ENCODE measurements around the gene PTGER1. TPM values are rescaled to one million over a fixed set of nuclear protein-coding genes. Genes with fewer than 3 reads are reported as not detected.
"Not testable (repeated sequence)": the region's sequence is repeated elsewhere in the genome, so short reads cannot be mapped to it uniquely, and the experiment has no call there.

PTGER1 gene
- total and polyA plus RNA-seq, 8 donors = 0.76 to 12.9 (median 5.5) TPM

DNA sequence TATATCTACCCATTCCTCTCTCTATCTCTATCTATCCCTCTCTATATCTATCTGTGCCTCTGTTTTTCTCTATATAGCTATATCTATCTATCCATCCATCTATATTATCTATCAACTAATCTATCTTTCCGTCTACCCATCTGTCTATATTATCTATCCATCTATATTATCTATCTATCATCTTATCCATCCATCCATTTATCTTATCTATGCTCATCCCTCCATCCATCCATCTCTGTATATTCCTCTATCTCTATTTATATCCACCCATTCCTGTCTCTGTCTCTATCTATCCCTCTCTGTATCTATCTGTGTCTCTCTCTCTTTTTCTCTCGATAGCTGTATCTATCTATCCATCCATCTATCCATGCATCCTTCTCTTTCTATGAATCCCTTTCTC, 14.2 kb downstream of the PTGER1 start:
- Histone ChIP-seq H3K4me1 (no peaks in the 10 kb centered on the region), H3K27ac (no peak overlapping the region), H3K27me3 (no peaks in the 10 kb centered on the region), H3K9me3 (no peaks in the 10 kb centered on the region), H3K4me3 (no peak overlapping the region), H3K36me3 (peaks cover 0 to 99% of the 10 kb centered on the region in 2 donors)
- DNase-seq (no peak), ATAC-seq (no peak)
- TF ChIP-seq, protein P1, sequence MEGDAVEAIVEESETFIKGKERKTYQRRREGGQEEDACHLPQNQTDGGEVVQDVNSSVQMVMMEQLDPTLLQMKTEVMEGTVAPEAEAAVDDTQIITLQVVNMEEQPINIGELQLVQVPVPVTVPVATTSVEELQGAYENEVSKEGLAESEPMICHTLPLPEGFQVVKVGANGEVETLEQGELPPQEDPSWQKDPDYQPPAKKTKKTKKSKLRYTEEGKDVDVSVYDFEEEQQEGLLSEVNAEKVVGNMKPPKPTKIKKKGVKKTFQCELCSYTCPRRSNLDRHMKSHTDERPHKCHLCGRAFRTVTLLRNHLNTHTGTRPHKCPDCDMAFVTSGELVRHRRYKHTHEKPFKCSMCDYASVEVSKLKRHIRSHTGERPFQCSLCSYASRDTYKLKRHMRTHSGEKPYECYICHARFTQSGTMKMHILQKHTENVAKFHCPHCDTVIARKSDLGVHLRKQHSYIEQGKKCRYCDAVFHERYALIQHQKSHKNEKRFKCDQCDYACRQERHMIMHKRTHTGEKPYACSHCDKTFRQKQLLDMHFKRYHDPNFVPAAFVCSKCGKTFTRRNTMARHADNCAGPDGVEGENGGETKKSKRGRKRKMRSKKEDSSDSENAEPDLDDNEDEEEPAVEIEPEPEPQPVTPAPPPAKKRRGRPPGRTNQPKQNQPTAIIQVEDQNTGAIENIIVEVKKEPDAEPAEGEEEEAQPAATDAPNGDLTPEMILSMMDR (IDR thresholded peaks at IDR 0.05) = no peak
- intact Hi-C loops (cut with DNase I) = no loop called here

DNA sequence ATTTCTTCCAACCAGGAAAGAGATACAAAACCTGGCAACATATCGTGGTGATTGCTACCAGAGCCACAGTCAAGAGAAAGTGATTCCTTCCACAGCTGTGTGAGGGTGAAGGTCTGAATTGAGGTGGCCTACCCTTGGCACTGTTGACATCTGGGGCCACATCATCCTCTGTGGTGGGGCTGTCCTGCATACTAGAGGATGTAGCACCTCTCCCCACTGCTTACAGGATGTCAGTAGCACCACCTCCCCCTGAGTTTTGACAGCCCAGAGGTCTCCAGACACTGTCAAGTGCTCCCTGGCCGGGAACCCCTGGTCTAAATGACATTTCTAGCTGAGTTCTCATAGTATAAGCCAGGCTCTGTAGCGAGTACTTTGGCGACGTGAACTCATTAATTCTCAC, 15.5 kb downstream of the PTGER1 start:
- Histone ChIP-seq H3K9me3 (no peaks in the 10 kb centered on the region), H3K4me1 (no peaks in the 10 kb centered on the region), H3K36me3 (peaks cover 0 to 99% of the 10 kb centered on the region in 2 donors), H3K27me3 (no peaks in the 10 kb centered on the region), H3K4me3 (no peak overlapping the region), H3K27ac (no peak overlapping the region)
- DNase-seq = no peak
- TF ChIP-seq, protein P1 (IDR thresholded peaks at IDR 0.05) = no peak
- intact Hi-C loops (cut with DNase I) = no loop called here
- no peak for ATAC-seq

DNA sequence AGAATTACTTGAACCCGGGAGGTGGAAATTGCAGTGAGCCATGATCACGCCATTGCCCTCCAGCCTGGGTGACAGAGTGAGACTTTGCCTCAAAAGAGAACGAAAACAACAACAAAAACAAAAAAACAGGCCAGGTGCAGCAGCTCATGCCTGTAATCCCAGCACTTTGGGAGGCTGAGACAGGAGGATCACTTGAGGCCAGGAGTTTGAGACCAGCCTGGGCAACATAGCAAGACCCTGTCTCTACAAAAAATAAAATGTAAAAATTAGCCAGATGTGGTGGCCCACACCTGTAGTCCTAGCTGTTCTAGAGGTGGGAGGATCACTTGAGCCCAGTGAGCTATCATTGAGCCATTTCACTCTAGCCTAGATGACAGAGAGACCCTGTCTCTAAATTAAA, 22.9 kb downstream of the PTGER1 start:
- H3K27ac ChIP-seq; H3K4me3 ChIP-seq; DNase-seq; intact Hi-C loops (cut with DNase I); ATAC-seq; H3K27me3 ChIP-seq; H3K9me3 ChIP-seq; H3K4me1 ChIP-seq: not testable (repeated sequence)
- peaks cover 0 to 99% of the 10 kb centered on the region in 2 donors for H3K36me3 ChIP-seq

DNA sequence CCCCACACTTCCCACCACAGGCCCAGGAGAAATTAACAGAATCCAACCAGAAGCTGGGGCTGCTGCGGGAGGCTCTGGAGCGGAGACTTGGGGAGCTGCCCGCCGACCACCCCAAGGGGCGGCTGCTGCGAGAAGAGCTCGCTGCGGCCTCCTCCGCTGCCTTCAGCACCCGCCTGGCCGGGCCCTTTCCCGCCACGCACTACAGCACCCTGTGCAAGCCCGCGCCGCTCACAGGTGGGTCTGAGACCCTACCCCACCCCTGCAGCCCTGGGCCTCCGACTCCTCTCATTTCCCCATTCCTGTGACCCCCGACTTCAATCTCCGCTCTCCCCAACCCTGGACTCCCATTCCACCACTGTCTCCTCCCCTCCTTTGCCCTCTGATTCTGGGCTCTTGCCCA, 24.3 kb downstream of the PTGER1 start:
- Histone ChIP-seq H3K27me3 (no peaks in the 10 kb centered on the region), H3K4me3 (no peak overlapping the region), H3K4me1 (no peaks in the 10 kb centered on the region), H3K9me3 (no peaks in the 10 kb centered on the region), H3K36me3 (peaks cover 0 to 100% of the 10 kb centered on the region in 2 donors), H3K27ac (no peak overlapping the region)
- TF ChIP-seq, protein P1 (IDR thresholded peaks at IDR 0.05) = no peak
- DNase-seq (no peak), ATAC-seq (no peak)
- intact Hi-C loops (cut with DNase I) = no loop called here

DNA sequence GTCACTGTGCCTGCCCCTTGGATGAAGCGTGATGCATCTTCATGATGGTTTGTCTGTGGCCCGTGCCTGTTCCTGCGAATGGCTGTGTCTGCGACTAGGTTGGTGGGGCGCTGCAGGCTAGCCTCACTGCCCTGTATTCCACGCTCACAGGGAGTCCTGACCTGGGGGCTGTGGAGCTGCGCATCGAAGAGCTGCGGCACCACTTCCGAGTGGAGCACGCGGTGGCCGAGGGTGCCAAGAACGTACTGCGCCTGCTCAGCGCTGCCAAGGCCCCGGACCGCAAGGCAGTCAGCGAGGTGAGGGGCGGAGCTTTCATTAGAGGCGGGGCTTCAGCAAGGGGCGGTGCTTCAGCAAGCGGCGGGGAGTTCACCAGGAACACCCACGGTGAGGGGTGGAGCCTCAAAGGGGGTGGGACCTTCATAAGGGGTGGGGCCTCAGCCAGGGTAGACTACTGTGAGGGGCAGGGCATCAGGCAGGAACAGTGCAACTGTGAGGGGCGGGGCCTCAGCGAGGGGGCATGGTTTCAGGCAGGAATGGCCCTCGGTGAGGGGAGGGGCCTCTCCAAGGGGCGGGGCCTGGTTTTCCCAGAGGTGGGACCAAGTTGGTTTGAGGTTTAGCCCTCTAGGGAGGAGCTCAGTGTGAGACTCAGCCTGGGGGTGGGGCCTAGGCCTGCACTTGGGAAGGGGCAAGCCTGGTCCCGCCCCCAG, 24.8 kb downstream of the PTGER1 start:
- no peaks in the 10 kb centered on the region for H3K27me3 ChIP-seq
- ATAC-seq (peak; percentile 45), DNase-seq (peak in 1 of 4 donors; percentile 82)
- H3K9me3 ChIP-seq = no peaks in the 10 kb centered on the region
- H3K36me3 ChIP-seq = peaks cover 0 to 100% of the 10 kb centered on the region in 2 donors
- H3K4me1 ChIP-seq = no peaks in the 10 kb centered on the region
- H3K4me3 ChIP-seq = no peak overlapping the region
- H3K27ac ChIP-seq = no peak overlapping the region
- intact Hi-C loops (cut with DNase I) = no loop called here
- TF ChIP-seq, protein P1 (IDR thresholded peaks at IDR 0.05) = no peak

DNA sequence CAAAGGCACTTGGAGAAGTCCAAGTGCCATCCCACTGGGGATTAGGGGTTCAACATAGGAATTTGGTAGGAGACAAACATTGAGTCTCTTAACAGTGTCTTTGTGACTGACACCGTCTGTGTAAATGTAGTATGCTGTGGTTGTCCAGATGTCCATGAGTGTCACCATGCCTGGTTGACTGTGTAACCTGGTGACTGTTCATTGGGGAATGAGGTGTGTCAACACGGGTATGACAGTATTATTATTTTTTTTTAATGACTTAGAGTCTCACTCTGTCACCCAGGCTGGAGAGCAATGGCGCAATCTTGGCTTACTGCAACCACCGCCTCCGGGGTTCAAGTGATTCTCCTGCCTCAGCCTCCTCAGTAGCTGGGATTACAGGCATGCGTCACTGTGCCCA, 25.8 kb downstream of the PTGER1 start:
- no peak for DNase-seq
- Histone ChIP-seq H3K4me3 (no peak overlapping the region), H3K9me3 (no peaks in the 10 kb centered on the region), H3K4me1 (no peaks in the 10 kb centered on the region), H3K36me3 (peaks cover under 1 to 100% of the 10 kb centered on the region in 2 donors), H3K27ac (no peak overlapping the region), H3K27me3 (no peaks in the 10 kb centered on the region)
- intact Hi-C loops (cut with DNase I) = no loop called here
- TF ChIP-seq, protein P1 (IDR thresholded peaks at IDR 0.05) = no peak
- no peak for ATAC-seq

Measured in left lung (tissue), 10 donors.